NCI-H1694 (cell line): ENCODE results near the gene GZF1.
"Not testable (repeated sequence)": the region's sequence is repeated elsewhere in the genome, so short reads cannot be mapped to it uniquely, and the experiment has no call there.

Experiments
- DNase-seq: peaks from one replicate; lab custom pipeline; 2025; lab: John Stamatoyannopoulos, UW

Gene GZF1

DNA sequence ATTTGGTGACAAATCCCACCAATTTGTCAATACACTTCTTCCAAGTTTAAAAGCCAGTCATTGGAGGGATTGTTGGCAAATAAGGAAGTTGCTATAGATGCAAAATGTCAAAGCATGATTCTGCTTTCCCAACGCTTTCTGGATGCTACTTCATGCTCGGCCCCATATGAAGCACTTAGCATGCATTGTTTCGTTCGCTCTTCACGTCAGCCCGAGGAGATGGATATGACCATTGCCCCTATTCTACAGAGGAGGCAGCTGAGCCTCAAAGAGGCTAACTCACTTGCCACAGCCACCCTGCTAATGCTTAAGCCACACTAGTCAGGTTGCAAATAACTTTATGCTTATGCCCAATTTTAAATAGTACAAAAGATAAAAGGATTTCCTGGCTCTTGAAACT, 14.2 kb upstream of the GZF1 start:
- DNase-seq: no peak

DNA sequence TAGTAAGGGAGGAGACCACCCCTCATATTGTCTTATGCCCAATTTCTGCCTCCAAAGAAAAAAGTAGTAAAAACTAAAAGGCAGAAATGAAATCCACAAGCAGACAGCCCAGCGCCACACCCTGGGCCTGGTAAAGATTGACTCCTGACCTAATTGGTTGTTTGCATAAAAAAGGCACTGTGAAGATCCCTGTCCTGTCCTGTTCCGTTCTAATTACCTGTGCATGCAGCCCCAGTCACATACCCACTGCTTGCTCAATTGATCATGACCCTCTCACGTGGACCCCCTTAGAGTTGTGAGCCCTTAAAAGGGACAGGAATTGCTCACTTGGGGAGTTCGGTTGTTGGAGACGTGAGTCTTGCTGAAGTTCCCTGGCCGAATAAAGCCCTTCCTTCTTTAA, 13.5 kb upstream of the GZF1 start:
- not testable (repeated sequence) for DNase-seq

GRCh38 chr20:23349338-23350195, 12.4 kb upstream of the GZF1 start:
- DNase-seq: peak; percentile 52

DNA sequence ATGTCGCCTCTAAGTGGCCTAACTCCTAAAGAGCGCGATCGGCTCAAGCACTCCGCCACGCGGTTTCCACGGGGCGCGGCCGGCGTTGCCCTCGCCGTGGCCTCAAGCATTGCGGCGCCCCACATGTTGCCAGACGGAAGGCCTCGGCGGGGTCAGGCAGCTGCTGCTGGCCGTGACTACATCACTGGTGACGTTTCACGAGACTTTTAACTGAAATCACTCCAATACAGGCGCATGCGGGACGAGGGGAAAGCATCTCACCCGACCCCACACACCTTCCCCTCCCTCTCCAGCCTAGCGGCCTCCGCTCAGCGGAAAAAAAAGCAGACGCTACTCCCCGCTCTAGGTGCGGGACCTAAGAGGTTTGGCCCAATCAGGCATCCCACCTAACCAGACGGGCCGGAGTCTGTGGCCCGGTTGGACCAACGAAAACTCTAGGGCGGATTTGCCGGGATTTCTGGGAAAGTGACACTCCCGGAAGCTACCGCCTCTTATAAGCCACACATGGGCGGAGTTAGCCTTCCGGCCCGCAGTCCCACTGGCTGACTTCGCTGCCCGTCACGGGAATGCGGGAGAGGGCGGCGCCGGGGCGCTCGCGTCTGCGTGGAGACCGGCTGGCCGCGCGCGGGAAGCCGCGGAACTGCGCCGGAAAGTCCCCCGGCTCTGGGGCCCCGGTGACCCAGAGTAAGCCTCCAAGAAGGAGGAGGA, 11.6 kb upstream of the GZF1 start, which contains the start of gene NXT1:
TSS of gene NXT1 (plus strand) at position 596 of the 708 bp plus-strand sequence. CDS start 3,251 bp downstream, outside the sequence.
- DNase-seq: peak; percentile 94

DNA sequence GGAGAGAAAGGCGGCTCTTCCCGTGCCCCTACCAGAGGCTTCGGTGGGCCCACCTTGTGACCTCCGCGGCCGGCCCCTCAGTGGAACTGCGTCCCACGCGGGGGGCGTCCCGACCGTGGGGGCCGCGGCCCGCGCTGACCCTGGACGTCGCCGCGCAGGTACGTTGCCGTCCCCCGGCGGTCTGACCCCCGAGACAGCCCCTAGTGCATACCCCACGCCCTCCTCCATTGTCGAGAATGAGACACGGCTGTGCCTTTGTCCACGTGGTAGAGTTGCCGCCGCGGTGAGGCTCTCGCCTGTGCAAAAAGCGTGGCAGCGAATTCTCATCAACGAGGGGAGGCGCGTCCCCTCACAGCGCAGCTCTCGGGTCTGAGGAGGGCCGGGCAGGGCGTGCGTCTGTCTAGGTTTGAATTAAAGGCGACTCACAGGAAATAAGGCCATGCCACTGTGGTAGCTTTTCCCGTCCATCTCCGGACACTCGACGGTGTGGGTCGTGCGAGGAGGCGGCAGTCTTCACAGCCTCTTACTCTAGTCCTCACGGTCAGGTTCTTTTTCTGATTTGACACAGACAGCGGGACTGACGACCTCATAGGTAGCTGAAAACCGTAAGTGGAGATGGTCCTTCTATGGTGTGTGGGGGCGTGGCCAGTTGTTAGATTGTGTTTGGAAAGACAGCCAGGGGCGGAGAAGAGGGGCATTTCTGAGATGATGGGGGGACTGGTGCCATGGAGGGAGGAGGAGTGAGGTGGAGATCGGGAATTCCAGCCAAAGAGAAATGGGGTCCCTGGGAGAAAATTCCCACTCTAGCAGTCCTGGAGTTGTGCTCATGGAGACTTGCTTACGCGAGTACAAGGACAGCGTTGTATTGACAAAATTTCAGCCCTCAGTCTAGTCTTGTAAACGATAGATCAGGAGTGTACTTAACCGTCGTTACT, 10.8 kb upstream of the GZF1 start:
- DNase-seq: no peak

- DNase-seq: no peak
Measured at GRCh38 chr20:23356203-23356602, 5.8 kb upstream of the GZF1 start.

GRCh38 chr20:23357767-23358562, 4.0 kb upstream of the GZF1 start:
- DNase-seq: peak; percentile 92

- no peak for DNase-seq
Measured at GRCh38 chr20:23358563-23358906, 3.4 kb upstream of the GZF1 start.

DNA sequence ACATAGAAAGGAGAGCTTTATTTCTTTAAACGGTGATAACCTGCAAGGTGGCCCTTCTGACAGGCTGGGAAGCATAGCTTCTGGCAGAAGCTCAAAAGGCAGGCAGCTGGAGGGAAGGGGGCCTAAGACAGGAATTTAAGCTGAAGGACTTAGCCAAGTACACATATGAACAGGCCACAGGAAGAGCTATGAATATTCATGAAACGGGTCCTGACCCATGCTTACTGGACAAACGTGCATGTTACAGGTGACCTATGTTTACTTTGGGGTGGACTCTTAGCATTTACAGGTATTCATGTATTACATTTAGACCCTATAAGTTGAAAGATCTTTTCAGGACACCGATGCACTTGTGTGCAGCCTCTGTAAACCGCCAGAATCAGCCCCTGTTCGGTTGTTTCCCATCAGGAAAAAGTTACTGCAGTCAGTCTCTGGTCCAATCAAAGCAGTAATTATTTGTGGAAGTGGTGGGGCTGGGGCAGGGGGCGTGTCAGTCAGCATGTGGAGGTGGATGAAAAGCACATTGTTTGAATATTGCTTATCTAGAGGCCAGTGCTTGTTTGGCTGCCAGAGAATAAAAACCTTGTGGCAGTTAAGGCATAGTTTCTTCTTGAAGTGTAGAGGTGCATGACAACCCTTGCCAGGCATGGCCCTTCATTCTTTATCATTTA, 2.9 kb upstream of the GZF1 start:
- DNase-seq: no peak

- no peak for DNase-seq
Measured at GRCh38 chr20:23360531-23360930, 1.5 kb upstream of the GZF1 start.

DNA sequence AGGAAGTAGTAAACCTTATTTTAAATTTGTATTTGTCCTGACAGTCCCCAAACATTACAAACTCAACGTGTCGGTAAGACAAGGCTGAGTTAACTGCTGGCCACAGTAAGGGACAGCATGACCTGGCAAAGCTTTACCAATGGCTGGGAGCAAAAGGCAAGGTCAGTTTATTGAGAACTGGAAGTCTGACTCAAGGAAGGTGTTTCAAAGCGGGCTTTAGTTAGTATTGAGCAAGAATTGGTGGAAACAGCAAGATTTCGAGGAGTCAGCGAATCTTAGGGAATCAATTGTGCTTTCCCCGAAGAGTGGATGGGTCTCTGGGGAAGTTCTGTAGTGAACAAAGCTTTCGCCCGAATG, 885 bp upstream of the GZF1 start:
- no peak for DNase-seq

GRCh38 chr20:23362392-23363256, 642 bp downstream of the GZF1 start:
- DNase-seq: no peak

GRCh38 chr20:23363257-23363649, 1.3 kb downstream of the GZF1 start:
- DNase-seq: no peak

DNA sequence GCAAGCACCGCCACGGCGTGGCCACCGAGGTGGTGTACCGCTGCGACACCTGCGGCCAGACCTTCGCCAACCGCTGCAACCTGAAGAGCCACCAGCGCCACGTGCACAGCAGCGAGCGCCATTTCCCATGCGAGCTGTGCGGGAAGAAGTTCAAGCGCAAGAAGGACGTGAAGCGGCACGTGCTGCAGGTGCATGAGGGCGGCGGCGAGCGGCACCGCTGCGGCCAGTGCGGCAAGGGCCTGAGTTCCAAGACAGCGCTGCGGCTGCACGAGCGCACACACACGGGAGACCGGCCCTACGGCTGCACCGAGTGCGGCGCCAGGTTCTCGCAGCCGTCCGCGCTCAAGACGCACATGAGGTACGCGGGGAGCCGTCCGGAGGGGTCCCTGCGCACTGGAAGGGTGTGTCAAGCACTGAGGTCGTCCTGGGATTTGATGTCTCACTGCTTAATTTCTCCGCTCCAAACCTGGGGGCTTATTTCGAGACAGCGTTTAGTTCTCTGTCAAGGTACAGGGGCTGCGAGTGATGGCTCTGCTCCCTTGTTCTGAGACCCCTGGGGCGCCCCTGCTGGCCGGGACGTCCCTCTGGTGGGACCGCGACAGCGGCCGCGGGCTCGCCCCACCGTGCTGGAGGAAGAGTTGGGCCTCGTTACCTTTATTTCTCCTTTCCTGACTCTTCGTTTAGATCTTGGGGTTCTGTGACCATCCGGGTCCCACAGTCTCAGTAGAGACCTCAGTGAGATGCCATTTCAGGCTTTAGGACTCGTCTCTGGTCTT, 3.6 kb downstream of the GZF1 start:
- no peak for DNase-seq

DNA sequence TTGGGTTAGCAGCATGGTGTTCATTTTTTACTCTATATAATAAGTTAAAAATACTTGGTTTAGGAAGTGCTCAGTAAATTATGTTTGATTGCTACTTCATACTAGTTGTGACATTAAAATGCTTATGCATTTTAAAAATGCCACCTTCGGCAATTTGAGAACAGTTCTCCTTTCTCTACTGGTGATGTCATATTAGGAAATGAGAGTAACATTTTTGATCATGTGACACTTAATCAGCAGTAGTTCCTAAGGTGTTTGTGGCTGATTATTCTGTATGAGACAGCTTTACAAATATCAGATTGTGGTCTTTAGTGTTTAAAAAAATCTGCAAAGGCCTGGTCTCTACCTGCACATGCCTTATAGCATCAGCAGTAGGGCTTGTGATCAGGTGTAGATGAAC, 4.4 kb downstream of the GZF1 start:
- DNase-seq: no peak

DNA sequence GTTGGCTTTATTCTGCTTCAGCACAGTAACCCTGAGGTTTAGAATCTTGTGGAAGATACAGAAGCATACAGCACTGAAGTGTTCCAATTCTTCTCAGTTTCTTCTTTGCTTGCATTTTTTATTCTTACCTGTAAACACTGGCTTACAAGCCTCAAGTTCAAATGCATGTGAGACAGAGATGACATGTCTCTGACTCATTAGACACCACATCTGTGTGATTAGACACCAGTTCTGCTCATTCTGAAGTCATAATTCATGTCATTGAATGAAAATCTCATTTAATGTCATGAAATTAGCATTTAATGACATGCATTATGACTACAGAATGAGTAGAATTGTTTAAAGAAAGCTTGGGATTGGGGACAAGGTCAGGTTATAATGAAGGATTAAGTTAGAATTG, 5.8 kb downstream of the GZF1 start:
- DNase-seq: no peak

DNA sequence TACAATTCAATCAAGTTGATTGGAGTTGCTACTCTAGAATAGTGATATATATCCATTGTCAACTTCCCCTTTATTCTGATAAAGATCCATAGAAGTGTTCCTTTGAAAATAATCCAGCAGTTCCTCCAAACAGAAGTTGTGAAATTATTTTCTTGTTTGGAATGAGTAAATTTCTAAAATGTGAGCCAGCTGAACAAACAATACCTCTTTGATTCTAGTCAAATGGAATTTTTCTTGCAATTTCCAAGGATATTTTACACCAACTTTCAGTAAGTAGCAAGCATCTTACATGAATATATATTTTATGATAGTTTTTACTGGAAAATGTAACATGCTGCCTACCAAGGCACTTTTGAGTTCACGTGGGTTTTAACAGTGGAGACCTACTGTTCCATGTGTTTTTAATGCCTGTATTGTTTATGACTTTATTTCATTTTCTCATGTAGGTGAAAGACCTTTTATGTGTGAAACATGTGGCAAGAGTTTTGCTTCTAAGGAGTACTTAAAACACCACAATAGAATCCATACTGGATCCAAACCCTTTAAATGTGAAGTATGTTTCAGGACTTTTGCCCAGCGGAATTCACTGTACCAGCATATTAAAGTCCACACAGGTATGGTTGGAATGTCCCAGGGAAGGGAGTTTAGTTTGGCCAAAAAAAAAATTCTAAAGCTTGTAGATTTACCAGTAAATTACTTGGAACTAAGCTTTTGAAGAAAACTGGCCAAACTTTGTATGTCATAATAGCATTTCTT, 6.5 kb downstream of the GZF1 start:
- no peak for DNase-seq

DNA sequence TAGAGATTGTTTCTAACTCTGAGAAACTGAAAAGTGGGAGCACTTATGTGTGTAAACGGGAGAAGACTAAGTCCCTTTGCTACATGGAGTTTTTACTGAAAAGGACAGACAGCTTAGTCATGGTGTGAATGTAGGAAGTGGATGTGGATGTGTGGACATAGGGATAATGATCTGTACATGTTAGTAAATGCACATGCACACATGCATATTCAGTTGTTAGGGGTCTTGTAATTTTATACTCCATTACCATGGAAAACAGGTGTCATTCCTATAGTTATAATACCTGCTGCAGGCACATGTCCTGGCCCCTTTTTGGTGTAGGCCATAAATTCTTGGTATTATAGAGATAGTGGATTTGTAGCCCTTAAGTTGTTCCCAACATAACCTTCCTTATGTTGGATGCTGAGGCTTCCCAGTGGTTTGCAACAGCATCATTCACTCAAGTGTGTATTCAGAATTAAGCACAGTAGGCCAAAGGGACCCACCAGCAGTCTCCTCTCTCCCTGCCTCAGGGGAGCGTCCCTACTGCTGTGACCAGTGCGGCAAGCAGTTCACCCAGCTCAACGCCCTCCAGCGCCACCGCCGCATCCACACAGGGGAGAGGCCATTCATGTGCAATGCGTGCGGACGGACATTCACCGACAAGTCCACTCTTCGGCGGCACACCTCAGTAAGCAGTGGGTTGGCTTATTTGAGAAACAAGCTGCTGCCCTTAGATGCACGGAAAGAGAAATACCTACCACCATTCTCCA, 7.3 kb downstream of the GZF1 start:
- no peak for DNase-seq
